Right lobe of liver (tissue), 4 donors: ENCODE data around the gene ZMYND8.

Experiments
- POLR2A ChIP-seq: fragments of 450-650 bp; IDR thresholded peaks from one replicate; pipeline ENCODE4 v1.6.1; 2017; ENCODE audit warnings: antibody characterized with exemption, mild to moderate bottlenecking
- TF ChIP-seq, protein P1 (sequence below), 4 donors: fragments of 200-600 bp in 3 of 4; fragments of 450-650 bp in 1 of 4; IDR thresholded peaks; one replicate each; pipeline versions ENCODE4 v1.5.1 to v1.8.0; 2016 to 2022; ENCODE audit warnings: antibody characterized with exemption in 4 of 4, mild to moderate bottlenecking in 2 of 4
- donor health status: DM: no; HTN: no; CAD: no.
- donor health status: DM: no; HTN: no; CAD: no.
- donor health status: DM: no; HTN: yes; CAD: no.

- TF ChIP-seq, protein P1, sequence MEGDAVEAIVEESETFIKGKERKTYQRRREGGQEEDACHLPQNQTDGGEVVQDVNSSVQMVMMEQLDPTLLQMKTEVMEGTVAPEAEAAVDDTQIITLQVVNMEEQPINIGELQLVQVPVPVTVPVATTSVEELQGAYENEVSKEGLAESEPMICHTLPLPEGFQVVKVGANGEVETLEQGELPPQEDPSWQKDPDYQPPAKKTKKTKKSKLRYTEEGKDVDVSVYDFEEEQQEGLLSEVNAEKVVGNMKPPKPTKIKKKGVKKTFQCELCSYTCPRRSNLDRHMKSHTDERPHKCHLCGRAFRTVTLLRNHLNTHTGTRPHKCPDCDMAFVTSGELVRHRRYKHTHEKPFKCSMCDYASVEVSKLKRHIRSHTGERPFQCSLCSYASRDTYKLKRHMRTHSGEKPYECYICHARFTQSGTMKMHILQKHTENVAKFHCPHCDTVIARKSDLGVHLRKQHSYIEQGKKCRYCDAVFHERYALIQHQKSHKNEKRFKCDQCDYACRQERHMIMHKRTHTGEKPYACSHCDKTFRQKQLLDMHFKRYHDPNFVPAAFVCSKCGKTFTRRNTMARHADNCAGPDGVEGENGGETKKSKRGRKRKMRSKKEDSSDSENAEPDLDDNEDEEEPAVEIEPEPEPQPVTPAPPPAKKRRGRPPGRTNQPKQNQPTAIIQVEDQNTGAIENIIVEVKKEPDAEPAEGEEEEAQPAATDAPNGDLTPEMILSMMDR (IDR thresholded peaks at IDR 0.05), result no peak
- no peak for TF ChIP-seq POLR2A
These were observed 191.1 kb downstream of the ZMYND8 start for GRCh38 chr20:47165376-47165865.
